CD4-positive, CD25-positive, alpha-beta regulatory T cell (primary cell): Measurements from ENCODE around the gene TOR1AIP1. TPM values are rescaled to one million over a fixed set of nuclear protein-coding genes. Genes with fewer than 3 reads are reported as not detected.

Experiments used
- ATAC-seq, 2 donors: fragments of 150-1000 bp; cut with Tn5 transposase; one replicate each; pipeline ENCODE4 v1.10.0; 2021; ENCODE audit warnings: low read depth in 2 of 2, moderate number of reproducible peaks in 2 of 2, moderate library complexity in 1 of 2
- DNase-seq, 3 donors: peaks; one replicate each; pipeline versions ENCODE4 v3.0.0 to v3.0.0-alpha.2; 2012 to 2022; ENCODE audit warnings: mixed read lengths in 1 of 3
- H3K27ac ChIP-seq: one replicate; pipeline ENCODE4 v1.7.0; 2013; ENCODE audit warnings: mild to moderate bottlenecking, low read length; ENCODE audit not compliant: insufficient read depth, poor library complexity, severe bottlenecking
- H3K27me3 ChIP-seq: one replicate; pipeline ENCODE4 v1.7.0; 2013; ENCODE audit warnings: low read length; ENCODE audit not compliant: control insufficient read depth, insufficient read depth
- H3K36me3 ChIP-seq: one replicate; pipeline ENCODE4 v1.7.0; 2013; ENCODE audit warnings: mild to moderate bottlenecking, low read length, moderate library complexity; ENCODE audit not compliant: control insufficient read depth, insufficient read depth
- H3K4me1 ChIP-seq: 2 replicates; pipeline ENCODE4 v1.7.0; 2013; ENCODE audit warnings: mild to moderate bottlenecking, low read length; ENCODE audit not compliant: insufficient read depth, control insufficient read depth, poor library complexity, severe bottlenecking
- H3K4me3 ChIP-seq: one replicate; pipeline ENCODE4 v1.7.0; 2013; ENCODE audit warnings: low read depth, mild to moderate bottlenecking, low read length, moderate library complexity
- H3K9me3 ChIP-seq, 2 experiments: 1 replicate in 1 of 2; 2 replicates in 1 of 2; pipeline ENCODE4 v1.7.0; 2013; ENCODE audit warnings: low read length in 2 of 2, mild to moderate bottlenecking in 1 of 2, moderate library complexity in 1 of 2; ENCODE audit not compliant: control insufficient read depth in 2 of 2
- H3K27ac Mint-ChIP-seq, 3 donors: one replicate each; pipeline ENCODE4 v1.8.0; 2020 to 2022; ENCODE audit warnings: mild to moderate bottlenecking in 3 of 3, mixed read lengths in 3 of 3, moderate library complexity in 2 of 3
- H3K27me3 Mint-ChIP-seq: one replicate; pipeline ENCODE4 v1.8.0; 2022; ENCODE audit warnings: mild to moderate bottlenecking, mixed read lengths
- H3K36me3 Mint-ChIP-seq: one replicate; pipeline ENCODE4 v1.8.0; 2020; ENCODE audit warnings: mixed read lengths
- H3K4me1 Mint-ChIP-seq, 4 donors: one replicate each; pipeline ENCODE4 v1.8.0; 2020 to 2022; ENCODE audit warnings: mixed read lengths in 4 of 4, mild to moderate bottlenecking in 1 of 4
- H3K4me3 Mint-ChIP-seq, 4 donors: one replicate each; pipeline ENCODE4 v1.8.0; 2020 to 2022; ENCODE audit warnings: mild to moderate bottlenecking in 4 of 4, mixed read lengths in 4 of 4, moderate library complexity in 3 of 4
- H3K9me3 Mint-ChIP-seq, 7 donors: one replicate each; pipeline ENCODE4 v1.8.0; 2020 to 2022; ENCODE audit warnings: mixed read lengths in 7 of 7, mild to moderate bottlenecking in 3 of 7, moderate library complexity in 2 of 7
- polyA plus RNA-seq, 4 donors: library from polyadenylated mRNA; unstranded; fragments of 300-500 nt; fragmentation: Illumina TruSeq; gene quantifications; one replicate each; pipeline ENCODE4 v1.2.3, GENCODE V29; 2021
- total RNA-seq: library from RNA; stranded (reverse); gene quantifications from one replicate; pipeline ENCODE4 v1.2.3, GENCODE V29; 2022

The TOR1AIP1 gene
- total and polyA plus RNA-seq, 5 donors from 2014 or later: 70.3 to 94.6 (median 89.8) TPM

DNA sequence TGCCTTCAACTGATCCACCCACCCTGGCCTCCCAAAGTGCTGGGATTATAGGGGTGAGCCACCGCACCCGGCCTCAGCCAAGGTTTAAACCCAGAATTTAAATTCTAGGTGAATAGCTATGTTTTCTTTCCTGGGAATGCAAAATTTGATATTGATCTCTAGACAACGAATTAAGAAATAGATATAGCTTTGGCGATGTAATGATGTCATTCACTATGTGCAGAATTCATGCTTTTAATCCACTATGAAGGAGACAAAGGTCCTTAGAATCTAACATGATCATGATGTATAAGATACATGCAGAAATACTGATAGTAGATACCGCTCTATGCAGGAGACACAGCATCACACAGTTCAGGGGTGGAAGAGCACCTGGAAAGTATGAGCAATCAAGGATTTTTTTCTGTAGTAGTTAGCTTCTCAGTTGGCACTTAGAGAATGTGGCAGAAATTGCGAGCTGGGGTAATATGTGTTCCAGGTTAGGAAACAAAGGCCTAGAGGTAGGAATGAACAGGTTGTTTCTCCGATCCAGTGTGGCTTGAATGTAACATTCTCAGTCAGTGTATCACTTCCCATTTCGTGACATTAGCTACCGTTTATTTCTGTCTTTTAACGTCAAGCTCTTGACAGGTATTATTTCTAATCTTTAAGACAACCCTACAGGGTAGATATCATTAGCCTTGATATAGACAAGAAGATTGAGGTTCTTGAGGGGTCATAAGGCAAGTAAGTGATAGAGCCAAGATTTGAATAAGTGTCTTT, 69.5 kb downstream of the TOR1AIP1 start:
- H3K27me3 Mint-ChIP-seq: peaks cover 4% of the 10 kb centered on the region
- H3K27ac Mint-ChIP-seq: peak overlapping the region; percentile 39 to 96 (median 87)
- no peak for DNase-seq
- Histone ChIP-seq H3K4me3 (no peak overlapping the region), H3K4me1 (peaks cover 28% of the 10 kb centered on the region), H3K27me3 (no peaks in the 10 kb centered on the region), H3K27ac (peak overlapping the region; percentile 93), H3K9me3 (no peaks in the 10 kb centered on the region), H3K36me3 (no peaks in the 10 kb centered on the region)
- H3K4me3 Mint-ChIP-seq: peak overlapping the region in 2 of 4 donors; percentile 48 to 88
- peaks cover 25 to 42% (median 32%) of the 10 kb centered on the region in 4 donors for H3K4me1 Mint-ChIP-seq
- H3K9me3 Mint-ChIP-seq: peaks cover 0 to 2% (median 0%) of the 10 kb centered on the region in 7 donors
- ATAC-seq: no peak
- no peaks in the 10 kb centered on the region for H3K36me3 Mint-ChIP-seq

DNA sequence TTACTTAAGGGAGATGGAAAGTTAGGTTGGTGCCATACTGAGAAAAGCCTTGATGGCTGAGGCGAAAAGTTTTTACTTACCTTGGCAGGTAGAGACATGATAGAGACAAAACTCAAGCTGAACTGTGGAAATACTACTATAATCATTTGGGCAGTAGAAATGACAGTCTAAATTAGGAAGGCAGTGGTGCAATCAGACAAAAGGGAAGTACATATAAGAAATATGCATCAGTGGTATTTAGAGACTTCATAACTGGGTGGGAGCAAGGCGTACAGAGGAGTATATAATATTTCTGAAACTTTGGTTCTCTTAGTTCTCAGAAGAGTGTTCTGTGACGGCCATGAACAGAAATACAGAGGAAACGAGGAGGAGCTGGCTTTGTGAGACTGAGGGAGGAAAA, 70.1 kb downstream of the TOR1AIP1 start:
- Mint-ChIP-seq H3K9me3 (peaks cover 0 to 2% (median 0%) of the 10 kb centered on the region in 7 donors), H3K4me1 (peaks cover 27 to 47% (median 35%) of the 10 kb centered on the region in 4 donors), H3K27me3 (peaks cover 4% of the 10 kb centered on the region), H3K36me3 (no peaks in the 10 kb centered on the region), H3K4me3 (peak overlapping the region in 2 of 4 donors; percentile 48 to 88), H3K27ac (peak overlapping the region; percentile 39 to 96 (median 87))
- Histone ChIP-seq H3K9me3 (no peaks in the 10 kb centered on the region), H3K4me3 (no peak overlapping the region), H3K36me3 (no peaks in the 10 kb centered on the region), H3K27me3 (no peaks in the 10 kb centered on the region), H3K4me1 (peaks cover 32% of the 10 kb centered on the region), H3K27ac (peak overlapping the region; percentile 93)
- no peak for ATAC-seq
- DNase-seq: no peak

DNA sequence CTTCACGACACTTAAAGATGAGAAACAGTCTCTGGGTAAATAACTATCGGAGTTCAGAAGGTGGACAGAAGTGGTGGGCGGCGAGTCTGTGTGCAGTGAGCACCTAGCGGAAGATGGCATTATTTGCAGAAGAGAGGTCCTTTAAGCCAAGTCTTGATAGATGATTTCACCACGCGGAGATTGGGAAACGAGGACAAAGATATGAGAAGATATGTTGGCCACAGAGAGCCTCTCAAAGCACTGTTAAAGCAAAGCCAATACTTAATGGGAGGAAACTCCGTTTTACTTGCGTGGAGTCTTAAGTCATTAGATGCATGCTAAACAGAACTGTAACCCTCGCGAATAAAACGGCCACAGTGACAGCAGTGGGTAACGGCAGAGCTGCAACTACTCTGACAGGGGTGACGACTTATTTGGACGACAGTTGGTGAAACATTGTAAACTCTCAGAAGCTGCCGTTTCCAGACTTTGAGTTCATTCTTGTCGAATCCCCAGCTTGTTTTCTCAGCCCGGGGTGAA, 71.9 kb downstream of the TOR1AIP1 start:
- H3K4me1 Mint-ChIP-seq: peaks cover 44 to 63% (median 44%) of the 10 kb centered on the region in 4 donors
- peak overlapping the region; percentile 93 for H3K27ac ChIP-seq
- H3K4me3 Mint-ChIP-seq: peak overlapping the region; percentile 88 to 98 (median 94)
- H3K36me3 ChIP-seq: no peaks in the 10 kb centered on the region
- H3K27me3 ChIP-seq: no peaks in the 10 kb centered on the region
- peaks cover 46% of the 10 kb centered on the region for H3K4me1 ChIP-seq
- DNase-seq (peak in 2 of 3 donors; percentile 31 to 78), ATAC-seq (peak; percentile 5 to 9)
- no peaks in the 10 kb centered on the region for H3K36me3 Mint-ChIP-seq
- H3K27ac Mint-ChIP-seq: peak overlapping the region; percentile 90 to 96 (median 96)
- H3K9me3 ChIP-seq: no peaks in the 10 kb centered on the region
- H3K27me3 Mint-ChIP-seq: peaks cover 4% of the 10 kb centered on the region
- H3K9me3 Mint-ChIP-seq: no peaks in the 10 kb centered on the region
- peak overlapping the region; percentile 98 for H3K4me3 ChIP-seq

DNA sequence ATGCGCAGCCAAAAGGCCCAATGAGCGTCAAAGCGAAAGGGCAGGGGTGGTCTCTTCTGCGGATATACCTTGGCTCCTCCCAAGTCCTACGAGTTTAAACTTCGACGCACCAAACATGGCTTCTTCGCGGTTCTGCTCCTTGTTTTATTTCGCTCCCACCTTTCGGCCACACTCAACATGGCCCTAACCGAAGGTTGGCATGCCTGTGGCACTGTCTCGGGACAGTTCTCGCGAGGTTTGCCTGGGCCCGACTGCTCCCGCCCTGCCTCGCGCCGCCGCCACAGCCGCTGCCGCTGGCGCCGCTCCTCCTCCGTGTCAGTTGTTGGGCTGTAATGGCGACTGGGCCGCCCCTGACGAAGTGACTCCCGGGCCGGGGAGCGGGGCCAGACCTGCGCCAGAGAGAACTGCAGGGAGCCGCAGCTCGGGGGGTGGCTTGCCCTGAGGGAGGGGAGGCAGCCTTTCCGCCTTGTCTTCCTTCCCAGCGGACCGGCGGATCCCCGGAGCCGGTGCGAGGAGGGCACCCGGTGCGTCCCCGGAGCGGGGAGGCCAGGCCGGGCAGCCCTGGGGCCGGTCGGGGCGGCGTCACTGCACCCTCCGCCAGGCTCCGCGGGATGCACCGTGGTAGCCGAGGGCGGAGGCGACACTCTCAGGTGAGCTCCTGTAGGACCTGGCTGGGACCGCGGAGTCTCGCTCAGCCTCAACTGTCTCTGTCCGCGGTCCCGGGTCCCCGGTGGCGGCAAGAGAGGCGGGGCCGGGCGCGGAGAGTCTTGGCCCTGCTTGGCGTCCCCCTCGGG, 72.6 kb downstream of the TOR1AIP1 start, which contains the start of gene CEP350:
Gene CEP350 (plus strand): TSS at position 318 of the 794 bp plus-strand sequence. CDS start 31,372 bp downstream, outside the sequence.
- H3K4me3 Mint-ChIP-seq: peak within 1 kb of the TSS; percentile 88 to 98 (median 94)
- Histone ChIP-seq H3K36me3 (no peaks in the 10 kb centered on the region), H3K4me1 (peaks cover 46% of the 10 kb centered on the region), H3K27me3 (no peaks in the 10 kb centered on the region), H3K4me3 (peak within 1 kb of the TSS; percentile 98), H3K27ac (peak within 1 kb of the TSS; percentile 93), H3K9me3 (no peaks in the 10 kb centered on the region)
- H3K27me3 Mint-ChIP-seq: peaks cover 4% of the 10 kb centered on the region
- no peaks in the 10 kb centered on the region for H3K36me3 Mint-ChIP-seq
- no peaks in the 10 kb centered on the region for H3K9me3 Mint-ChIP-seq
- peaks cover 44 to 68% (median 48%) of the 10 kb centered on the region in 4 donors for H3K4me1 Mint-ChIP-seq
- H3K27ac Mint-ChIP-seq: peak within 1 kb of the TSS; percentile 90 to 96 (median 96)
- DNase-seq (peak; percentile 97 to 99 (median 99)), ATAC-seq (peak; percentile 90 to 94)

DNA sequence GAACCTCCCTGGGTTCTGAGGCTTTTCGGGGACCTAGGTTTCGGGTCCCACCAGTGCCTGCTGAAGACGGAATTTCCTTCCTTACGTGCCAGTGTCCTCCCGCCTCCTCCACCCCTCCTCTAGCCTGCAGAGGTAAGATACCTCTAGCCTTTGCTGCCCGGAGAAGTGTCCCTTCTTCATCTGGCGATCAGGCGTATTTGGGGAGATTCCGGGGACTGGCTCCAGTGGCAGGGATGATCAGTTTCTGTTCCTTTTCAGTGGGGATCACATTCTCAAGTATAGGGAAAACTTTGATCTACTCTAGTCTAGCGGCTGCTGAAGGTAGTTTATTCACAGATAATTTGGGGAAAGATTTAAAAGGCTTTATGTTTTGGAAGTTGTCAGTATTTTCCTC, 73.2 kb downstream of the TOR1AIP1 start:
- ATAC-seq (no peak), DNase-seq (no peak)
- H3K27me3 ChIP-seq: no peaks in the 10 kb centered on the region
- peaks cover 44 to 74% (median 51%) of the 10 kb centered on the region in 4 donors for H3K4me1 Mint-ChIP-seq
- H3K9me3 ChIP-seq: no peaks in the 10 kb centered on the region
- H3K36me3 Mint-ChIP-seq: no peaks in the 10 kb centered on the region
- peak overlapping the region; percentile 88 to 98 (median 92) for H3K4me3 Mint-ChIP-seq
- peak overlapping the region; percentile 94 for H3K4me3 ChIP-seq
- H3K4me1 ChIP-seq: peaks cover 46% of the 10 kb centered on the region
- no peaks in the 10 kb centered on the region for H3K36me3 ChIP-seq
- H3K27ac Mint-ChIP-seq: peak overlapping the region; percentile 82 to 96 (median 95)
- H3K27me3 Mint-ChIP-seq: peaks cover 4% of the 10 kb centered on the region
- H3K27ac ChIP-seq: peak overlapping the region; percentile 93
- H3K9me3 Mint-ChIP-seq: no peaks in the 10 kb centered on the region

DNA sequence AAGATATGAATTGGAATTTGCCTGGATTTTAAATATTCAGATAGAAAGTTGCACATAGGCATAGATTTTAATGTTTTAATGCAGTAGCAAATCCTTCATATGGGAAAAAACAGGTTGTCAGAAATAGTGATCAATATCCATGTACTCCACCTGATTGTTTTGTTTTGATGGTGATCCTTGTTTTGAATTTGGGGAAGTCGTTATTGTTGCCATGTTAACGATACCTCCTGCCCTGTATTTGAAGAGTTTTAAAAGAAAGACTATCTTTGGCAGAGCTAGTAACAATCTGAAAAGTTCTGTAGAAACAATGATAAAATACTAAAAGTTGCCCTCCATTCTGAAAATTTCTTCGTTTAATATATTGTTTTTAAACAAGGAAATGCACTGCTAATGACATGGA, 73.6 kb downstream of the TOR1AIP1 start:
- Mint-ChIP-seq H3K36me3 (no peaks in the 10 kb centered on the region), H3K4me1 (peaks cover 44 to 76% (median 53%) of the 10 kb centered on the region in 4 donors), H3K9me3 (no peaks in the 10 kb centered on the region), H3K27ac (peak overlapping the region; percentile 82 to 96 (median 95)), H3K27me3 (peaks cover 4% of the 10 kb centered on the region), H3K4me3 (peak overlapping the region; percentile 88 to 98 (median 92))
- ATAC-seq: no peak
- no peak for DNase-seq
- H3K9me3 ChIP-seq: no peaks in the 10 kb centered on the region
- peak overlapping the region; percentile 94 for H3K4me3 ChIP-seq
- H3K27me3 ChIP-seq: no peaks in the 10 kb centered on the region
- H3K4me1 ChIP-seq: peaks cover 46% of the 10 kb centered on the region
- peak overlapping the region; percentile 93 for H3K27ac ChIP-seq
- no peaks in the 10 kb centered on the region for H3K36me3 ChIP-seq

DNA sequence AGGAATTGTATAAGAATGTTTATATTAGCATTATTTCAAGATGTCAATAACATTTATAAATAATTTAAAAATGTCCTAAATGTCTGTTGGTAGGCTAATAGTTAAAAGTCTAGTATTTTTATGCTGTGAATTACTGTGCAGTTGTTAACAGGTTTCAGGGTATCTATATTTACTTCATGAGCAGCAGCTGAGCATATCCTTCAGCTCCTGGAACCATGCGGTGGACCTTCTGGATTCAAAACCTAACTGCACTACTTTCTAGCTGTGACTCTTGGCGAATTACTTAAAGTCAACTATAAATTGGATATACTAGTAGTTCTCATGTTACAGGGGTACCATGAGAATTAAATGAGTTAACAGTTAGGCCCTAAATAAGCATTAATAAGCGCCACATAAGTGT, 76.3 kb downstream of the TOR1AIP1 start:
- Histone ChIP-seq H3K9me3 (no peaks in the 10 kb centered on the region), H3K36me3 (no peaks in the 10 kb centered on the region), H3K4me1 (peaks cover 39% of the 10 kb centered on the region), H3K4me3 (peak overlapping the region; percentile 94), H3K27me3 (no peaks in the 10 kb centered on the region), H3K27ac (no peak overlapping the region)
- no peak for DNase-seq
- Mint-ChIP-seq H3K4me1 (peaks cover 38 to 72% (median 56%) of the 10 kb centered on the region in 4 donors), H3K36me3 (peaks cover 16% of the 10 kb centered on the region), H3K9me3 (peaks cover 0 to 4% (median 0%) of the 10 kb centered on the region in 7 donors), H3K27ac (no peak overlapping the region), H3K27me3 (no peaks in the 10 kb centered on the region), H3K4me3 (peak overlapping the region in 1 of 4 donors; percentile 17)
- ATAC-seq: no peak
